Measurements from ENCODE around the gene NRL. TPM values are rescaled to one million over a fixed set of nuclear protein-coding genes. Genes with fewer than 3 reads are reported as not detected.

The NRL gene
- total RNA-seq, 1 experiment from 2014 or later: 1.3 TPM

- H3K36me3 Mint-ChIP-seq: no peaks in the 10 kb centered on the region
- ChIA-PET CTCF (interaction anchor here (0.9 to 11.7 kb wide), 15 partner anchors 10 to 501 kb away, joined by 3 to 320 read pairs (median 6); partner anchors contain the start of genes CARMIL3, DCAF11, EMC9 and IRF9), POLR2A (interaction anchor here (0.6 to 6.5 kb wide), 6 partner anchors 9 to 57 kb away, joined by 3 to 67 read pairs (median 4); partner anchors contain the start of genes CARMIL3, DCAF11, NRL and PSME2)
- H3K9me3 Mint-ChIP-seq: no peaks in the 10 kb centered on the region
- H3K4me1 Mint-ChIP-seq: peaks cover 20% of the 10 kb centered on the region
- ATAC-seq: no peak
- no peak overlapping the region for H3K4me3 Mint-ChIP-seq
- TF ChIP-seq NFATC4 (CRISPR knock-in tag; IDR thresholded peaks at IDR 0.05) (no peak), ATF3 (CRISPR knock-in tag; conservative IDR thresholded peaks at IDR 0.05) (no peak), FOXP4 (CRISPR knock-in tag; IDR thresholded peaks at IDR 0.05) (no peak), PRRX2 (CRISPR knock-in tag; IDR thresholded peaks at IDR 0.05) (no peak), USF2 (CRISPR knock-in tag; IDR thresholded peaks at IDR 0.05) (no peak), FOXJ3 (CRISPR knock-in tag; IDR thresholded peaks at IDR 0.05; ENCODE audit: borderline replicate concordance) (no peak), CREB1 (CRISPR knock-in tag; IDR thresholded peaks at IDR 0.05) (no peak), NR1H2 (CRISPR knock-in tag; IDR thresholded peaks at IDR 0.05) (no peak)
- peaks cover 10% of the 10 kb centered on the region for H3K27me3 Mint-ChIP-seq (ENCODE audit: low read depth)
- no peak for DNase-seq (ENCODE audit: low spot score)
- no peak overlapping the region for H3K27ac Mint-ChIP-seq
These were observed 24.9 kb downstream of the NRL start for GRCh38 chr14:24089890-24090289.

GRCh38 chr14:24088095-24088494, 26.7 kb downstream of the NRL start:
- ChIA-PET CTCF (interaction anchor here (0.6 to 11.7 kb wide), 5 partner anchors 8 to 36 kb away, joined by 3 to 320 read pairs (median 8); partner anchors contain the start of genes CARMIL3 and CPNE6), POLR2A (no interaction called here)

More at GRCh38 chr14:24088095-24088494, 26.7 kb downstream of the NRL start:
- DNase-seq (ENCODE audit: low spot score) (no peak), ATAC-seq (no peak)
- TF ChIP-seq RORB (CRISPR knock-in tag; IDR thresholded peaks at IDR 0.05) (no peak), ERG (CRISPR knock-in tag; IDR thresholded peaks at IDR 0.05) (no peak), CREB1 (CRISPR knock-in tag; IDR thresholded peaks at IDR 0.05) (no peak), ZNF416 (CRISPR knock-in tag; IDR thresholded peaks at IDR 0.05) (no peak), AFF4 (CRISPR knock-in tag; IDR thresholded peaks at IDR 0.05; ENCODE audit: borderline replicate concordance) (no peak), ZNF671 (CRISPR knock-in tag; IDR thresholded peaks at IDR 0.05) (no peak), ZNF121 (CRISPR knock-in tag; IDR thresholded peaks at IDR 0.05) (no peak), JAZF1 (CRISPR knock-in tag; IDR thresholded peaks at IDR 0.05) (no peak), KAT7 (CRISPR knock-in tag; IDR thresholded peaks at IDR 0.05; ENCODE audit: borderline replicate concordance) (no peak), ATF3 (CRISPR knock-in tag; conservative IDR thresholded peaks at IDR 0.05) (no peak), NR2C2 (CRISPR knock-in tag; IDR thresholded peaks at IDR 0.05) (no peak), PREB (CRISPR knock-in tag; IDR thresholded peaks at IDR 0.05; ENCODE audit: borderline replicate concordance) (no peak), ARID4B (CRISPR knock-in tag; IDR thresholded peaks at IDR 0.05; ENCODE audit: borderline replicate concordance) (no peak), EMX1 (CRISPR knock-in tag; IDR thresholded peaks at IDR 0.05) (no peak)
- Mint-ChIP-seq H3K9me3 (no peaks in the 10 kb centered on the region), H3K36me3 (no peaks in the 10 kb centered on the region), H3K4me1 (peaks cover 13% of the 10 kb centered on the region), H3K4me3 (no peak overlapping the region), H3K27me3 (ENCODE audit: low read depth) (peaks cover 15% of the 10 kb centered on the region), H3K27ac (no peak overlapping the region)
